Stimulated activated CD8-positive, alpha-beta memory T cell treated with anti-CD3 and anti-CD28 coated beads, Interleukin-4, amount 100 ng/mL, for 24 hours (primary cell): ENCODE results near the gene KIAA0040.
"Not testable (repeated sequence)": the region's sequence is repeated elsewhere in the genome, so short reads cannot be mapped to it uniquely, and the experiment has no call there.

Experiments
- DNase-seq: peaks from one replicate; pipeline ENCODE4 v3.0.0-alpha.2; 2020; ENCODE audit warnings: low read depth

The KIAA0040 gene

DNA sequence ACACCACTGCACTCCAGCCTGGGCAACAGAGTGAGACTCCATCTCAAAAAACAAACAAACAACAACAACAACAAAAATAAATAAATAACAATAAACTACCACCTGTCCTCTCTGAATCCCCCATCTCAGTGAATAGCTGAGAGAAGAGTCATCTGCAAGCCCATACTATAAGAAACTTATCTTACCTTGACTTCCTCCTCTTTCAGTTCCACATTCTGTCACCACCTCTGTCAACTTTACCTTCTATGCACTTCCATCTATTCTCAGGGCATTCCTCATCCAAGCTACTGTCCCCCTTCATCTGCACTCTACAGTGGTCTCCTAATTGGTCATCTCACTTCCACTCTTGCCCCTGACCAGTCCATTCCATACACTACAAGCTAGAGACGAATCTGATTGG is 58.1 kb downstream of the KIAA0040 start:
- DNase-seq = no peak

DNA sequence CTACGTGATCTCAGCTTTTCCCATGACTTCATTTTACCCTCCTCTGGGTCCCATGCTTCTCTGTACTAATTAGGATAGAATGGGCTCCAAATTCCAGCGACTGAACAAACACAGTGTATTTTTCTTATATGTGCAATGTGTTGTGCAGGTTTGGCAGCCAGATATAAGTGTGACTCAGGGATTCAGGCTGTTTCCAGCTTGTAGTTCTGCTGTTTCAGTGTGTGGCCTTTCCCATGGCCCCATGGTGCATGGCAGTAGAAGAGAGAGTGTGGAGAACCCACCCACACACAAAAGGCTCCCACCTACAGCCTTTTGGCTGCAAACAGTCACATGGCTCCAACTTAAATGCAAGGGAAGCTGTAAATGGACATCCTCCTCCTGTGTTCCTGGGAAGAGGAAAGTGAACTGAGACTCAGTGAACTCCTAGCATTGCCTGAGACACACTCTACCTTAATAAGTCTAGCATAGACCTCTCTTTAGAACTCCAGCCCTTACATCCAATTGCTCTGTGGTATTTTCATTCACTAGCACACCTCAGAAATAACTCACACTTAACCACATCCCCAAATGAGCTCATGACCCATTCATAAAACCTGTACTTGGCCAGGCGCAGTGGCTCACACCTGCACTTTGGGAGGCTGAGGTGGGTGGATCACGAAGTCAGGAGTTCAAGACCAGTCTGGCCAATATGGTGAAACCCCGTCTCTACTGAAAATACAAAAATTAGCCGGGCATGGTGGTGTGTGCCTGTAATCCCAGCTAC is 58.7 kb downstream of the KIAA0040 start:
- no peak for DNase-seq

DNA sequence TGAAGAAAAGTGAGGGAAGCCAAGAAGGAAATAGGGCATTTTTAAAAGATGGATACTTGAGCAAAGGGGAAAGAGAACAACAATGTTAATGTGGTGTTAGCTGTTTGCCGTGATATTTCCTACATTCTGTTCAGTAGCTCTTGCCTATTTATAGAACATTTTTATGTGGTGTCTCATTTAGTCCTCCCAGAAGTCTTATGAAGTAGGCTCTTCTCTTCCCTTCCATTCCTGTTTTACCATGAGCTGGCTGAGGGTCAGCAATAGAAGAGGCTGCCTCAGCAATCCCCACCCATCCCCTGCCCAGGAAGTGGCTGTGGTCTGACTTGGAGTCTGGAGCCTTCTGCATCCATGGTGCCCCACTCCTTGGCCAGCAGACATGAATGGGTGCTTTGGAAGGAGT is 60.1 kb downstream of the KIAA0040 start:
- DNase-seq = no peak

DNA sequence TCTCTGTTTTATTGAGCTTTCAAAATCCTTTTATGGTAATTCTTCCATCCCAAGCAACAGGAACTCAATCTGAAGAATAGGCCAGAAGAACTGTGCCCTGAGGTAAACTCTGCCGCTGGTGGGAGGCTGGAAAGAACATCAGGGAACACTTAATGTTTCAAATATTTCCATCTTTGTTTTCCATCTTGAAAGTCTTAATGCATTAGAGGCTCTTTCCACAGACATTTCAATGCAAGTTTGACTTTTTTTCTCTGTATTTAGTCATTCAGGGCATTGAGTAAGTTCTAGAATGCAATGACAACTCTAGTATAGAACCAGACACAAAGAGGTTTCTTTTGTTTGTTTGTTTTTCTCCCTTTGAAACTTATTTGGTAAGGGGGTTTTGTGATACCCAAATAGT is 61.5 kb downstream of the KIAA0040 start:
- no peak for DNase-seq

GRCh38 chr1:175130649-175131045 is 61.9 kb downstream of the KIAA0040 start:
- DNase-seq = no peak

- no peak for DNase-seq
Measured at GRCh38 chr1:175129997-175130648, 62.5 kb downstream of the KIAA0040 start.

DNA sequence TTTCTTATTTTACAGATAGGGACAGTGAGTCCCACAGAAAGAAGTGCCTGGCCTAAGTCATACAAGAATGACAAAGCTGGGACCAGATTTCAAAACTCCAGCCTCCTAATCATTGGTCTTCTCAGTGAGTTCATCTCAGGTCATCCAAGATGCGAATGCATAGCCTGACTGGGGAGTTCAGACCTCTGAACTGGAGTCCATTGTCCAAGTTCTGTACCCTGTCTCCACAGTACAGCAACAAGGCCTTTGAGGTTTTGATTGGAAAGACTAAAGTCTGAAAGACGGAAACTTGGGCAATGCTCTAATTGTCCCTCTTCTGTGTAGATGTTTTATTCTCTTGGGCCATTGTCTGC is 63.0 kb downstream of the KIAA0040 start:
- no peak for DNase-seq

DNA sequence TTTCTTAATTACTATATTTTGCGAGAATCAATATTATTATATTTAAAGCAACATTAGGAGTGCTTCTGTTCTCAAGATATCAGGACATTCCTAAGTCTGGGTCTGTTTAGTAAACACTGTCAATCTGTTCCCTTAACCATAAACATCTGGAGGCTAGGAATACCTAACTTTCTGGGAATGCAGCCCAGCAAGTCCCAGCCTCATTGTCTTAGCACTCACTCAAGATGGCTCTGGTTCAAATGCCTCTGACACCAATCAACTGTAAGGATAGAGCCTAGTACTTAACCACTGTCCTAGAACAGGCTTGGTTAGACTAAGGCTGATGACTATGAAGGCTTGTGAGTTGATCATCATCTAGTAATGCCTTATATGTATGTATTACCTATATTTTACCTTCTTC is 63.4 kb downstream of the KIAA0040 start:
- no peak for DNase-seq

DNA sequence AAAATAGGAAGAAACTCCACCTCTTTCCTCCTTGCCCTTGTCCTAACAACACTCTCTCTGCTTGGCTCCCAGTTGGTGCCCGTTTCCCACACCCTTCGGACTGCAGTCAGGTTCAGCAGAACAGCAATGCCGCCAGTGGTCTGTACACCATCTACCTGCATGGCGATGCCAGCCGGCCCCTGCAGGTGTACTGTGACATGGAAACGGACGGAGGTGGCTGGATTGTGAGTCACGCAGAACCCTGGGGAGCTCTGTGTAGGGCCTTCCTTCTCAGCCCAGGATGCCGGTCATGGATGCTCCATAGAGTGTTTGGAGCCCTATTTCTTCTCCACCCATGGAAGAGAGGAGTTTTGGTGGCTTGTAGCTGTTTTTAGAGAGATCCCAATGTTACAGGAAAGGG is 64.1 kb downstream of the KIAA0040 start:
- DNase-seq = no peak

DNA sequence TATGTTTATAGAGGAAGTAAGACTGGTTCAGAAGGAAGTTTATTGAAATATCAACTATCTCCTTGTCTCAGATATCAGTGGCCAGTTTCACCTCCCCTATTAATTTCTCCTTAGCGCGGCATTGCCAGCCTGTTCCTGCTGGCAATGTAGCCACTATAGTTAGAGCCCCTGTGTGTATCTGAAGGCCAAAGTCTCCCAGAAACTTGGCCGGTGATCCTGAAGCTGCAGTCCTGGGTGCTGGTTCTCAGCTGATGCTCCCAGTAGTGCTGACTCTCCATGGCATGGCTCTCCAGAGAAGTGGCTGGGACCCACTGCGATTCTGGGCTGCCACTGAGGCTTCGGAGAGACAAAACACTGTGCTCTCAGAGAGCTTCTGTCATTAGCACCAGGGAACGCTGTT is 65.0 kb downstream of the KIAA0040 start:
- no peak for DNase-seq

GRCh38 chr1:175126347-175126746 is 66.2 kb downstream of the KIAA0040 start:
- DNase-seq = no peak

DNA sequence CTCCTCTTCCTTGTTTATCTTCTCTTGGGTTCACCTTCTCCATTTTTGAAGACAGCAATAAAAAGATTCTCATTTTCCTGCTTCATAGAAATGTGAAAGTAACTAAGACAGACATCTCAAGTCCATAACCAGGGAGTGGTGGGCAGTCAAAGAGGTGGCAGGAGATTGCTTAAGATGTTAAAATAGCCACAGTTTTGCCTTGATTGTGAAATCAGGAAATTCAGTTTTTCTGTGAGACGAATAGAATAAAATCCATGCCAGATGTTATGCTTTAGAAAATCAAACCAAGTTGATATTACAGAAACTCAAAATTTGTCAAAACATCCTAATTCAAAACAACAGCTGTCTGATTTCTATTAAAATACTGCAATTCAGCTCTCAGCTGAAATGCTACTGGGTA is 67.7 kb downstream of the KIAA0040 start:
- DNase-seq = no peak

DNA sequence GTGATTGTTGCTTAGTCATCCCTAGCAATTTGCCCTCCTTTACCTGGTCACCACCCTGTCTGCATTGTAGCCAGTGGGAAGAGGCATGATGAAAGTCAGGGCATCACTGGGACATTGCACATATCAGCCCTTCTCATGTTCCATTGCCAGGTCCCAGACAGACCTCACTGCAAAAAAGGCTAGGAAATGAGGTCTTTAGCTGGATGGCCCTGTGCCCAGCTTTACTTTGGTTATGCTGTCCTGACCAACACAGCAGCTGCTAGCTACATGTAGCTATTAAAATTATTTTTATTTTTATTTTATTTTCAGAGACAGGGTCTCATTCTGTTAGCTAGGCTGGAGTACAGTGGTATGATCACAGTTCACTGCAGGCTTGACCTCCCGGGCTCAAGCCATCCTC is 72.1 kb downstream of the KIAA0040 start:
- no peak for DNase-seq

DNA sequence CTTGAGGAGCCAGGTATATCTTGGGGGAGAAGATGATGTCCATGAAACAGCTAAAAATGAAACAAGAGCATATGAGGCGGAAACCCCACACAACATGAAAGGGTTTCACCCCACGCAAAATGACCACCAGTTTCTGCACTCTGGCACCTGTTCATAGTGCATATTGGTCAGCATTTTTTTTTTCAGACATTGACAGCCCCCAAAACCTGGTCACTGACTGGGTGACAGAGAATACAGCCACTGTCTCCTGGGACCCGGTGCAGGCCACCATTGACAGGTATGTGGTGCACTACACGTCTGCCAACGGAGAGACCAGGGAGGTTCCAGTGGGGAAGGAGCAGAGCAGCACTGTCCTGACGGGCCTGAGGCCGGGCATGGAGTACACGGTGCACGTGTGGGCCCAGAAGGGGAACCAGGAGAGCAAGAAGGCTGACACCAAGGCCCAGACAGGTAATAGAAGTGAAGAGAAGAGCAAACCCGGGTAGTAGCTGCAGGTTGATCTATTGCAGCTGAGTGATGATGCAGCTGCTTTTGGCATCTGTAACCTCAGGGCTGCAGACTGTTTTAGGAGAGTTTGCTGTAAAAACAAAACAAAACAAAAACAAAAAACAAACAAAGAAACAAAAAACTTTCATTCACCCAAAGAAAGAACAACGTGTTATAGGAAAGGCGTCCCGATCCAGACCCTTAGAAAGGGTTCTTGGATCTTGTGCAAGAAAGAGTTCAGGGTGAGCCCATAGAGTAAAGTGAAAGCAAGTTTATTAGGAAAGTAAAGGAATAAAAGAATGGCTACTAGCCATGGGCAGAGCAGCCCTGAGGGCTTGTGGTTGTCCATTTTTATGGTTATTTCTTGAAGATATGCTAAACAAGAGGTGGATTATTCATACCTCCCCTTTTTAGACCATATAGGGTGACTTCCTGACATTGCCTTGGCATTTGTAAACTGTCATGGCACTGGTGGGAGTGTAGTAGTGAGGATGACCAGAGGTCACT is 73.9 kb downstream of the KIAA0040 start:
- no peak for DNase-seq

- DNase-seq = no peak
Measured at GRCh38 chr1:175116903-175117302, 75.7 kb downstream of the KIAA0040 start.

DNA sequence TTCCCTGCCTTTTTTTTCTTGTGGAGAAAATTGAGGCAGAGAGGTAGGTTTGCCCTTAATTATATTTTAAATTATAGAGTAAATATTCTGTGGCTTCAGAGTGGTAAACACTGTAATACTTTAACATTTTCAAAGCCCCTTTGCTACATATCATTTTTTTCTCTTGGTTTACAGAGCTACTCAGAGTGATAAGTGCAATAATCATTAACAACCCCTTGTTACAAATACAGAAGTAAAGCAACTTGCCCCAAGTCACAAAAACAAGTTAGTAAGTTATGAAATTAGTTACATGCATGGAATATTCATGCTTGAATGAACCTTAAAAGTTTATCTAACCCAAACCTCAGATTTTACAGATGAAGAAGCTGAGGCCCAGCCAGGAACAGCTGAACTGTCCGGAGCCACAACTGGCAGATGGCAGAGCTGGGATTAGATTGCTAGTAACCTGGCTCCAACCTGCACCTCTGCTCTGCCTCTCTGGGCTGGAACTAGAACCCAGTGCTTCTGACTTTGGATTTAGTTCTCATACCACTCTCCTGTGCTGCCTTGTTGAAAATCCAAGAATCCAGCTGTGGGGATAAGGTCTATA is 76.3 kb downstream of the KIAA0040 start:
- DNase-seq = no peak

DNA sequence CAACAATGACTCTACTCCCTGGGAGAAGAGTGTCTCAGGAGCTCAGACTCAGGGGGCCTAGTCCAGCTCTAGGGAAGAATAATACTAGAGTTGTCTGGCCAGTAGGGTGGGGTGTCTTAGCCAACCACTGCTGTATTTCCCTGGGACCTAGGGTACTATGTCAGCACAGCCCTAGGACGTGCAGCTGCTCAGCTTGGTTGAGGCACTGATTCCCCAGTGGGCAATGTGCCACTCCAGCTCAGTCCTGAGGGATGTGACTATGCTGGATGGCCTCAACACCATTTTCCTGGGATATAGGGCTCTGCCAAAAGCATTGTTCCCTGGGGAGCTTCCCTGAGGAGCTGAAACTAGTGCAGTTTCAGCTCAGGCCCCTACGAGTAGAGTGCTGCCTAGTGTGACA is 77.6 kb downstream of the KIAA0040 start:
- no peak for DNase-seq

DNA sequence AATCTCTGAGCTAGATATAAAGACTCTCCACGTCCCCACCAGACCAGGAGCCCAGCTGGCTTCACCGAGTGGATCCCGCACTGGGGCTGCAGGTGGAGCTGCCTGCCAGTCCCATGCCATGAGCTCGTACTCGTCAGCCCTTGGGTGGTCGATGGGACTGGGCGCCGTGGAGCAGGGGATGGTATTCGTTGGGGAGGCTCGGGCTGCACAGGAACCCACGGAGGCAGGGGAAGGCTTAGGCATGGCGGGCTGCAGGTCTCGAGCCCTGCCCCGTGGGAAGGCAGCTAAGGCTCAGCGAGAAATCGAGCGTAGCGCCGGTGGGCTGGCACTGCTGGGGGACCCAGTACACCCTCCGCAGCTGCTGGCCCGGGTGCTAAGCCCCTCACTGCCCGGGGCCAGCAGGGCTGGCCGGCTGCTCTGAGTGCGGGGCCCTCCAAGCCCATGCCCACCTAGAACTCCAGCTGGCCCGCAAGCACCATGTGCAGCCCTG is 84.2 kb downstream of the KIAA0040 start:
- not testable (repeated sequence) for DNase-seq
